ENCODE measurements around the gene SEC22C. TPM values are rescaled to one million over a fixed set of nuclear protein-coding genes. Genes with fewer than 3 reads are reported as not detected.

The SEC22C gene
- total and polyA plus RNA-seq, 2 of the 4 experiments (the other 2 are of a cell fraction), result 24.0 to 43.9 TPM

GRCh38 chr3:42605546-42606173 lies 23.9 kb upstream of the SEC22C start:
- TF ChIP-seq, protein P1, sequence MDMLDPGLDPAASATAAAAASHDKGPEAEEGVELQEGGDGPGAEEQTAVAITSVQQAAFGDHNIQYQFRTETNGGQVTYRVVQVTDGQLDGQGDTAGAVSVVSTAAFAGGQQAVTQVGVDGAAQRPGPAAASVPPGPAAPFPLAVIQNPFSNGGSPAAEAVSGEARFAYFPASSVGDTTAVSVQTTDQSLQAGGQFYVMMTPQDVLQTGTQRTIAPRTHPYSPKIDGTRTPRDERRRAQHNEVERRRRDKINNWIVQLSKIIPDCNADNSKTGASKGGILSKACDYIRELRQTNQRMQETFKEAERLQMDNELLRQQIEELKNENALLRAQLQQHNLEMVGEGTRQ (IDR thresholded peaks at IDR 0.05; ENCODE audit: low read depth, low read length), result no peak
- TF ChIP-seq RFX5 (IDR thresholded peaks at IDR 0.05; ENCODE audit: low read depth, low read length) (no peak), RCOR1 (IDR thresholded peaks at IDR 0.05; ENCODE audit: insufficient replicate concordance, low read length) (no peak), RAD21 (IDR thresholded peaks at IDR 0.05; ENCODE audit: low read length) (no peak), BHLHE40 (IDR thresholded peaks at IDR 0.05; ENCODE audit: low read depth, low read length) (no peak), NFE2L2 (IDR thresholded peaks at IDR 0.05; ENCODE audit: low read depth, low read length) (no peak)
- Histone ChIP-seq H3K9me1 (ENCODE audit: insufficient read depth, low read length) (peaks cover 11% of the 10 kb centered on the region), H3K56ac (ENCODE audit: extremely low read depth, insufficient read depth, low read length) (no peak overlapping the region), H3K27ac (ENCODE audit: insufficient read depth, low read length) (no peak overlapping the region), H2BK5ac (ENCODE audit: low read depth, low read length, poor library complexity, severe bottlenecking) (no peak overlapping the region), H4K91ac (ENCODE audit: insufficient read depth, low read depth, low read length) (no peak overlapping the region), H3K27me3 (ENCODE audit: control insufficient read depth, insufficient read depth, low read length) (no peaks in the 10 kb centered on the region), H3K4me2 (ENCODE audit: low read depth, low read length) (0 out of 2 replicates have a peak overlapping the region, but pooled peaks have one; percentile 48), H3K4me3 (ENCODE audit: insufficient read depth, low read depth, low read length) (no peak overlapping the region), H3K4ac (ENCODE audit: low read depth, low read length) (no peak overlapping the region), H2BK120ac (ENCODE audit: low read depth, low read length) (no peak overlapping the region), H3K9ac (ENCODE audit: low read depth, low read length) (no peak overlapping the region), H2BK20ac (ENCODE audit: low read depth, low read length) (no peak overlapping the region), H3K18ac (ENCODE audit: low read depth, low read length) (no peak overlapping the region), H4K20me1 (ENCODE audit: insufficient read depth, low read length) (peaks cover 59% of the 10 kb centered on the region), H3K36me3 (ENCODE audit: control insufficient read depth, insufficient read depth, low read length) (peaks cover 17% of the 10 kb centered on the region), H2BK15ac (ENCODE audit: low read depth, low read length) (no peak overlapping the region), H2AK9ac (replicated peaks; ENCODE audit: low read depth, low read length, poor library complexity) (no peak overlapping the region), H2AFZ (replicated peaks; ENCODE audit: low read length, poor library complexity) (no peak overlapping the region), H4K5ac (ENCODE audit: low read depth, low read length) (no peak overlapping the region), H4K8ac (ENCODE audit: low read depth in 2 of 2, low read length in 2 of 2) (no peak overlapping the region), H2AK5ac (ENCODE audit: low read depth, low read length) (no peak overlapping the region), H3K4me1 (ENCODE audit: control insufficient read depth, insufficient read depth, low read length) (peaks cover 7% of the 10 kb centered on the region; the same call in 1 of the 2 replicates), H3K14ac (replicated peaks; ENCODE audit: low read depth, low read length) (no peak overlapping the region), H3K79me1 (ENCODE audit: low read depth in 1 of 2, low read length in 2 of 2) (peaks cover 13 to 50% of the 10 kb centered on the region in 2 experiments), H3K23ac (ENCODE audit: low read depth, low read length) (peak overlapping the region; percentile 67), H3K9me3 (ENCODE audit: control insufficient read depth, insufficient read depth, low read length) (no peaks in the 10 kb centered on the region)
- dilution Hi-C loops (cut with HindIII; ENCODE audit: low sequenced_read_pairs, unreplicated experiment) (no loop called here), in situ Hi-C loops (cut with MboI; ENCODE audit: low sequenced_read_pairs) (no loop called here), intact Hi-C loops (cut with micrococcal nuclease) (no loop called here)
- WGBS, 2 experiments (ENCODE audit: extremely low coverage in 2 of 2, insufficient read length in 1 of 2), result 88% methylated on average over 2 of the region's 5 CpGs; no CpG with 5 or more reads in 1 of the 2 experiments
- ChIA-PET CTCF (interaction anchor here (0.9 kb wide), 1 partner anchor 11 kb away, joined by 3 read pairs; no protein-coding TSS in a partner anchor), POLR2A (ENCODE audit: unreplicated experiment) (no interaction called here)
- ATAC-seq (ENCODE audit: low read depth), result no peak
- no peak for DNase-seq
- BruUV-seq (replicated peaks), result no TSS peak

All from IMR-90 (cell line).